ENCODE results near the gene SYT13.

SYT13 gene

DNA sequence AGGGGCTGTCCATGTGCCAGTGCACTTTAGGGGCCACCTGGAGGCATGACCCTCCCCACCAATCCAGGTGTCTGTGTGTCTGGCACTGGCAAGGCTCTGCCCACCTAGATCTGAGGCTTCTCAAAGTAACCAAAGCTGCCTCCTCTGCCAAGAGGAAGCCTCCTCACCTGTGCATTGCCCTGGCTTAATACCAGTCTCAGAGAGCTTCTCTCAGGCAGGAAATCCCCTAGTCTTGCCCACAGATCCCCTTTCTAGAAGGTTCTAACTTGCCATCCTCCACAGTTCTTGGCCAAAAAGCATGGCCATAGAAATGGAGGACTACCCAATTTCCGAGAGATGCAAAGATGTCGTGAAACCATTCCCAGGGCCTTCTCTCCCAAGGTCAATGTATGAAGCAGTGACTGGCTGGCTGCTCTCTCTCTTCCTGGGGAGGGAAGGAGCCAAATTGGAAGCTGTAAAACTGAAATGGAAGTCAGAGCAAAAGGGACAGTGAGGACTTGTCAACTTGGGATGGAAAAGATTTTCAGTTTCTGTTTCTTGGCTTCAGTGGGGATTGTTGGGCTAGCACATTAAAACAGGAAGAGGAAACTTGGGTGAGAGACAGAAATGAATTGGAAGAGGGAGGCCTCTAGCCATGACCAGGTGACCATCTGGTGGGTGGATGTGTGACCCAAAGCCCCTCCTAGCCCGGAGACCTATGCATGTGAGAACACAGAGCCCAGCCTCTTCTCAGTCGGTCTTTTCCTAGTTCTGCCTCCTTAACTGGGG is 70.9 kb downstream of the SYT13 start:
- DNase-seq = no peak

DNA sequence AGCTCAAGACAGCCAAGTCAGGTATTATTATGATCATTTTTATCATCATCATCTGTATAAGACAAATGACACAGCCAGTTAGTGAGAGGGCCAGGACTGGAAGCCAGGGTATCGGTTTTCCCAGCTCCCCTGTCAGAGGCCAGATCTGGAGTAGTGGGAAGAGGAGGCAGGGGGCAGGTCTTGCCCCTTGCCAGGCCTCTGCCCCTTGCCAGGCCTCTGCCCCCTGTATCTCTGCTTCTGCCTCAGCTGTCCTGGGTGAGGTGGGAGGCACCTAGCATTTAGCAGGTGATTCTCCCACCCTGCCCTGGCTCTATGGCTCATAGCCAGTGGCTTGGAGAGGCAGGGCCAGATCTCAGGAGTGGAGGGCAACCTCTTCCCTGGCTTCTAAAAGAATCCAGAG is 72.4 kb downstream of the SYT13 start:
- DNase-seq = no peak

DNA sequence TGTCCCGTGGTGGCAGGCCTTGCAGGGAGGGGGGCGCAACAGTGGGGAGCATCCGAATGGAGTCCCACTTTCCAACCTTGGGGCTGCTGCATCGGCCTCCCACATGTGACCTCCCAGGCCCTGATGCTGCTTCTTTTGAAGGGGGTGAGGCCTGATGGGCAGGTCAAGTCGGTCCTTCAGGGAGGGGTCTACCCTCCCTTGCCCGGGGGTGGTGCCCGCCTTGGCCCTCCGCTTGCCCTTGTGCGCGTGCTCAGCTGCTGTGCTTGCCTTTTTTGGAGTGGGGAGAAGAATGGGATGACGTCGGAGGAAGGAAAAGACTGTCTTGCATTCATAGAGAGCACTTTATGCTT is 72.8 kb downstream of the SYT13 start:
- DNase-seq = no peak

GRCh38 chr11:45212566-45213315 is 73.4 kb downstream of the SYT13 start:
- DNase-seq = no peak

GRCh38 chr11:45211732-45212131 is 74.4 kb downstream of the SYT13 start:
- DNase-seq = no peak

GRCh38 chr11:45210846-45211245 is 75.3 kb downstream of the SYT13 start:
- DNase-seq = no peak

- DNase-seq = no peak
Observed at GRCh38 chr11:45209891-45210699, 76.0 kb downstream of the SYT13 start.

GRCh38 chr11:45209000-45209879 is 76.9 kb downstream of the SYT13 start:
- DNase-seq = no peak

GRCh38 chr11:45208135-45208534 is 78.0 kb downstream of the SYT13 start:
- DNase-seq = no peak

- DNase-seq = no peak
Observed at GRCh38 chr11:45205978-45206377, 80.2 kb downstream of the SYT13 start.

DNA sequence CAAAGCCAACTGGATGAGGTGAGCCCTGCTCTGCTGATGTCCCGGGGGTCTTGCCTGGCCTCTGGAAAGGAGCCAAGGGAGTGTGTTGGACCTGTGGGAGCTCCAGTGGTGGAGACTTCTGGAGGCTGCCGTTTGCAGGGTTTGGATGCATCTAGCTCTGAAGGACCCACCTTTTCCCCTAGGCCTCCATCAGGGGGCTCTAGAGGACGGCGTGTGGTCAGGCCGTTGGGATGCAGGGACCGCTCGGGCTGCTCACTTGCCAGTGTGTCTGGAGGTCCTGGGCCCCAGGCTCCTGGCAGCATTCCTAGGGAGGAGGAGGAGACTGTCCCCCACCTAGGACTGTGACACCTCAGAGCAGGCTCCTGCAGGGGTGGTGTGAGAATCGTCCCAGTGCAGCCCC is 81.4 kb downstream of the SYT13 start:
- DNase-seq = no peak

DNA sequence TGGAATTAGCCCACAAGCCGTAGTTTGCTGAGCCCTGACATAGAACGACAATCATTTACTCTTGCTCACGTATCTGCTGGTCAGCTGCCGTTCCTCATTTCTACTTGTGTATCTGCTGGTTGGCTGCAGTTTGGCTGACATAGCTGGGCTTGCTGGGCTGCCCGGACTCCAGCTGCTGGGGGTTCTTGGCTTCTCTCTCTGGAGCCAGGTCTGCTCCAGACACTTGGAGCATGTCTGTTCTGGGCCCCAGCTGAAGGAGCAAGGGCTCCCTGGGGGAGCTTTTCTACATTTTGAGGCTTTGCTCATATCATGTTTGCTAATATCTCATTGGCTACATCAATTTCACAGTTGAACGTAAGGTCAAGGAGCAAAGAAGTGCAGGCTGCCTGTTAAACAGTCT is 92.4 kb downstream of the SYT13 start:
- no peak for DNase-seq

All from AML-193 (cell line).